Stimulated activated CD4-positive, alpha-beta T cell treated with anti-CD3 and anti-CD28 coated beads, Interleukin-12 subunit alpha, Interleukin-12 subunit beta, amount 100 ng/mL, for 48 hours (primary cell): ENCODE results near the gene PCDHA2.
"Not testable (repeated sequence)": the region's sequence is repeated elsewhere in the genome, so short reads cannot be mapped to it uniquely, and the experiment has no call there.

ENCODE experiments used
- DNase-seq, 3 donors: peaks; one replicate each; pipeline ENCODE4 v3.0.0-alpha.2; 2020; ENCODE audit warnings: low read depth in 2 of 3, low spot score in 1 of 3

PCDHA2 gene

GRCh38 chr5:140794595-140795258 is at the start of gene PCDHA2:
Gene PCDHA2, plus strand, starts transcription at chr5:140794852.
- no peak for DNase-seq

- no peak for DNase-seq
Measured at GRCh38 chr5:140753561-140753960, 41.1 kb upstream of the PCDHA2 start.

- DNase-seq, result no peak
Measured at GRCh38 chr5:140764177-140764973, 30.3 kb upstream of the PCDHA2 start.

- no peak for DNase-seq
Measured at GRCh38 chr5:140767444-140767843, 27.2 kb upstream of the PCDHA2 start.

DNA sequence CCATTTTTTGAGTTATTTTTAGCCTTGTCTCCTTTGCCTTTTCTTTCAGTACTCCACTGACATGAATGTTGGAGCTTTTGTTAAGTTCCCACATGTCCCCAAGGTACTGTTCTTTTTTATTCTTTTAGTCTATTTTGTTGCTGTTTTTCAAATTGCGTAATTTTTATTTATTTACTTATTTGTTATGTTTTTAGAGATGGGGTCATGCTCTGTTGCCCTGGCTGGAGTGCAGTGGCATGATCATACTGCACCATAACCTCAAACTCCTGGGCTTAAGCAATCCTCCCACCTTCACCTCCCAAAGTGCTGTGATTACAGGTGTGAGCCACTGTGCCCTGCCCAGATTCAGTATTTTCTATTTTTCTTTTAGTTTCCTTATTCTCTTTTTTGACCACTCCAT is 14.1 kb upstream of the PCDHA2 start:
- DNase-seq, result no peak

GRCh38 chr5:140785905-140786686 is 8.6 kb upstream of the PCDHA2 start, which contains the start of gene PCDHA1:
Gene PCDHA1, plus strand, starts transcription at chr5:140786140.
- DNase-seq, result no peak

- not testable (repeated sequence) for DNase-seq
Measured at GRCh38 chr5:140787422-140787821, 7.2 kb upstream of the PCDHA2 start.

- DNase-seq, result not testable (repeated sequence)
Measured at GRCh38 chr5:140787849-140788504, 6.7 kb upstream of the PCDHA2 start.

DNA sequence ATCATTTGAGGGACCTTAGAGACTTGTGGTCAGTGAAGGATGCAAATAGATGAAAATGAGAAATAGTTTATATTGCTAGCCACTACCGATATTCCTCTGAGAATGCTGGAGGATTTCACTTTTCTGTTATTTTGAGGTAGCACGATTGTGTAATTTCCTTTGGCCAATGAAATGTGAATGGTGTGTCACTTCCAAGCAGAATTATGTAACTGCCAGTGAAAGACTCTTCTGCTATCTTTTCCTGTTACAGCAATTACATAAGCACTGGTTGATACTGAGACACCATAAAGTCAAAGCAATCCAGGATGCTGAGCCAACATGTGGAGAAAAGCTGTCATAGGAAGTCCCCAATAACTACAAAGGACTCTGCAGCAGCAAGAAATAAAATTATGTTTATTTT is 3.6 kb upstream of the PCDHA2 start:
- no peak for DNase-seq

- no peak for DNase-seq
Measured at GRCh38 chr5:140795259-140795641, 598 bp downstream of the PCDHA2 start.

DNA sequence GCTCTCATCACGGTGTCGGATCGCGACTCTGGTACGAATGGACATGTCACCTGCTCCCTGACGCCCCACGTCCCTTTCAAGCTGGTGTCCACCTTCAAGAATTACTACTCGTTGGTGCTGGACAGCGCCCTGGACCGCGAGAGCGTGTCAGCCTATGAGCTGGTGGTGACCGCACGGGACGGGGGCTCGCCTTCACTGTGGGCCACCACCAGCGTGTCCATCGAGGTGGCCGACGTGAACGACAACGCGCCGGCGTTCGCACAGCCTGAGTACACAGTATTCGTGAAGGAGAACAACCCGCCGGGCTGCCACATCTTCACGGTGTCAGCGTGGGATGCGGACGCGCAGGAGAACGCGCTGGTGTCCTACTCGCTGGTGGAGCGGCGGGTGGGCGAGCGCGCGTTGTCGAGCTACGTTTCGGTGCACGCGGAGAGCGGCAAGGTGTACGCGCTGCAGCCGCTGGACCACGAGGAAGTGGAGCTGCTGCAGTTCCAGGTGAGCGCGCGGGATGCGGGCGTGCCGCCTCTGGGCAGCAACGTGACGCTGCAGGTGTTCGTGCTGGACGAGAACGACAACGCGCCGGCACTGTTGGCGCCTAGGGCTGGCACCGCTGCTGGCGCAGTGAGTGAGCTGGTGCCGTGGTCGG is 1.5 kb downstream of the PCDHA2 start:
- DNase-seq, result not testable (repeated sequence)

DNA sequence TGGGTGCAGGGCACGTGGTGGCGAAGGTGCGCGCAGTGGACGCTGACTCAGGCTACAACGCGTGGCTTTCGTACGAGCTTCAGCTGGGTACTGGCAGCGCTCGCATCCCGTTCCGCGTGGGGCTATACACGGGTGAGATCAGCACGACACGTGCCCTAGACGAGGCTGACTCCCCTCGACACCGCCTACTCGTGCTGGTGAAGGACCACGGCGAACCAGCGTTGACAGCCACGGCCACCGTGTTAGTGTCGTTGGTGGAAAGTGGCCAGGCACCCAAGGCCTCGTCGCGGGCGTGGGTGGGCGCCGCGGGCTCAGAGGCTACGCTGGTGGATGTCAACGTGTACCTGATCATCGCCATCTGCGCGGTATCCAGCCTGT is 2.1 kb downstream of the PCDHA2 start:
- no peak for DNase-seq

DNA sequence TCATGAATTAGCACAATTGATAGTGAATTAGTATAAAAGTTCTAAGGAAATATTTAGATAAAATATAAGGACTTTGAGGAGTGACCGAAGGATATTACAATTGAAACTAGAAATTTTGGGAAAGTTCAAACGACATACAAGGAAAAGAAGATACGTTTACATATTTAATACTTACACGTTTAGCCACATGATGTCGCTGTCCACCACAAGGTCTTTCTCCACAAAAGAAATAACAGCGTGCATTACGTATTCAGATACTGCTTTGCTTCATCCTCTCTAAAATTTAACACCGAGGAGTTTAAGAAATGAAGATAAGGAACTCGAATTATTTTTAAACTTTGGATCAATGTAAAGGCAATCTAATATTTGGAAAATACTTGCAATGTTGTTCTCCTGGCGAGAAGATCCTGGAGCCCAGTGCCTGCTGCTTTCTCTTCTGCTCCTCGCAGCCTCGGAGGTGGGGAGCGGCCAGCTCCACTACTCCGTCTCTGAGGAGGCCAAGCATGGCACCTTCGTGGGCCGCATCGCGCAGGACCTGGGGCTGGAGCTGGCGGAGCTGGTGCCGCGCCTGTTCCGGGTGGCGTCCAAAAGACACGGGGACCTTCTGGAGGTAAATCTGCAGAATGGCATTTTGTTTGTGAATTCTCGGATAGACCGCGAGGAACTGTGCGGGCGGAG is 6.3 kb downstream of the PCDHA2 start, which contains the start of gene PCDHA3:
TSS of gene PCDHA3 (plus strand) at position 242 of the 678 bp plus-strand sequence.
- DNase-seq, result no peak

GRCh38 chr5:140801494-140801841 is 6.8 kb downstream of the PCDHA2 start:
- no peak for DNase-seq

- DNase-seq, result not testable (repeated sequence)
Measured at GRCh38 chr5:140802381-140802780, 7.7 kb downstream of the PCDHA2 start.

DNA sequence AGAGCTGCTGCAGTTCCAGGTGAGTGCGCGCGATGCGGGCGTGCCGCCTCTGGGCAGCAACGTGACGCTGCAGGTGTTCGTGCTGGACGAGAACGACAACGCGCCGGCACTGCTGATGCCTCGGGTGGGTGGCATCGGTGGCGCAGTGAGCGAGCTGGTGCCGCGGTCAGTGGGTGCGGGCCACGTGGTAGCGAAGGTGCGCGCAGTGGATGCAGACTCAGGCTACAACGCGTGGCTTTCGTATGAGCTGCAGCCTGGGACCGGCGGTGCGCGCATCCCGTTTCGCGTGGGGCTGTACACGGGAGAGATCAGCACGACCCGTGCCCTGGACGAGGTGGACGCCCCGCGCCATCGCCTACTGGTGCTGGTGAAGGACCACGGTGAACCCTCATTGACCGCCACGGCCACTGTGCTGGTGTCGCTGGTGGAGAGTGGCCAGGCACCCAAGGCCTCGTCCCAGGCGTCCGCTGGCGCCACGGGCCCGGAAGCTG is 8.2 kb downstream of the PCDHA2 start:
- DNase-seq, result no peak

DNA sequence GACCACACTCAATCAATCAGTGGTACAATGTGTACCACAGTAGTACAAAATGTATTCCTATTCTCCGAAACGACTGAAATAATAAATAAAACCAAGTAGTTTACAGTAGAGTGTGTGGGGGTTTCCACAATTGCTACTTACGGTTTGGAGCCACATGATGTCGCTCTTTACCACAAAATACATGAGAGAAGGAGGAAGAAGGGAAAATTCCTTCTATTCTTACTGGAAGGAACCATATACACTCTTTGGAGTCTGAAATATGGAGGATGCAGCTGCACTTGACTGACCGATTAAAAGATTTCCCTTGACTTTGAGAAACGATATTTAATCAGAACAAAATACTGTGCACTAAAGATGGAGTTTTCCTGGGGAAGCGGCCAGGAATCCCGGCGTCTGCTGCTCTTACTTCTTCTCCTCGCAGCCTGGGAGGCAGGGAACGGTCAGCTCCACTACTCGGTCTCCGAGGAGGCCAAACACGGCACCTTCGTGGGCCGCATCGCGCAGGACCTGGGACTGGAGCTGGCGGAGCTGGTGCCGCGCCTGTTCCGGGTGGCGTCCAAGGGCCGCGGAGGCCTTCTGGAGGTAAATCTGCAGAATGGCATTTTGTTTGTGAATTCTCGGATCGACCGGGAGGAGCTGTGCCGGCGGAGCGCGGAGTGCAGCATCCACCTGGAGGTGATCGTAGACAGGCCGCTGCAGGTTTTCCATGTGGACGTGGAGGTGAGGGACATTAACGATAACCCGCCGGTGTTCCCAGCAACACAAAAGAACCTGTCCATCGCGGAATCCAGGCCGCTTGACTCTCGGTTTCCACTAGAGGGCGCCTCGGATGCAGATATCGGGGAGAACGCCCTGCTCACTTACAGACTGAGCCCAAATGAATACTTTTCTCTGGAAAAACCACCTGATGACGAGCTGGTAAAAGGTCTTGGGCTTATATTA is 12.5 kb downstream of the PCDHA2 start, which contains the start of gene PCDHA4:
TSS of gene PCDHA4 (plus strand) at position 235 of the 942 bp plus-strand sequence.
- DNase-seq, result no peak

GRCh38 chr5:140808241-140808888 is 13.7 kb downstream of the PCDHA2 start:
- DNase-seq, result not testable (repeated sequence)
